Esophagus squamous epithelium (tissue), 5 donors: ENCODE measurements around the gene SLC35F3. TPM values are rescaled to one million over a fixed set of nuclear protein-coding genes. Genes with fewer than 3 reads are reported as not detected.

Source experiments
- DNase-seq: peaks from one replicate; lab custom pipeline; 2025; lab: John Stamatoyannopoulos, UW
- H3K27ac ChIP-seq, 4 donors: fragments of 200-600 bp; sonication (generic); one replicate each; pipeline ENCODE4 v1.5.1; 2016 to 2019; ENCODE audit warnings: mild to moderate bottlenecking in 1 of 4
- H3K27me3 ChIP-seq, 4 donors: fragments of 200-600 bp; sonication (generic); 1 replicate in 3 of 4; 2 replicates in 1 of 4; pipeline versions ENCODE4 v1.5.1 to v1.6.0; 2017 to 2021; ENCODE audit warnings: antibody characterized with exemption in 1 of 4
- H3K36me3 ChIP-seq, 3 donors: fragments of 200-600 bp; sonication (generic); one replicate each; pipeline ENCODE4 v1.5.1; 2016 to 2019
- H3K4me1 ChIP-seq, 3 donors: fragments of 200-600 bp; sonication (generic); one replicate each; pipeline ENCODE4 v1.5.1; 2017 to 2019
- H3K4me3 ChIP-seq, 4 donors: fragments of 200-600 bp; sonication (generic); 1 replicate in 3 of 4; 2 replicates in 1 of 4; pipeline ENCODE4 v1.5.1; 2016 to 2019; ENCODE audit warnings: mild to moderate bottlenecking in 2 of 4, moderate library complexity in 1 of 4
- H3K9me3 ChIP-seq, 3 donors: fragments of 200-600 bp; sonication (generic); one replicate each; pipeline ENCODE4 v1.5.1; 2016 to 2019
- CTCF ChIP-seq, 6 experiments: fragments of 450-650 bp in 4 of 6; fragments of 200-600 bp in 2 of 6; sonication (generic) in 2 of 6; IDR thresholded peaks; one replicate each; pipeline ENCODE4 v1.5.1; 2016 to 2019; ENCODE audit warnings: antibody characterized with exemption in 6 of 6, mild to moderate bottlenecking in 4 of 6, moderate library complexity in 4 of 6
- POLR2A ChIP-seq, 4 donors: fragments of 450-650 bp; IDR thresholded peaks; one replicate each; pipeline ENCODE4 v1.6.1; 2017; ENCODE audit warnings: antibody characterized with exemption in 4 of 4, mild to moderate bottlenecking in 4 of 4, moderate library complexity in 3 of 4
- WGBS, 2 donors: methylation state at CpG; one replicate each; pipeline ENCODE4 v1.1.5; 2018; 5-methylcytosine and 5-hydroxymethylcytosine counted together
- intact Hi-C: fragments of 100-400 bp; cut with DNase I; formaldehyde crosslinking; loops from one replicate; pipeline ENCODE4 v1.15.0; 2022
- total RNA-seq, 4 donors: library from RNA; depleted of rRNA; stranded (reverse); fragments of >200 nt; gene quantifications; one replicate each; pipeline ENCODE4 v1.1.0, GENCODE V29; 2016
- donor health status: DM: yes; HTN: yes; CAD: no.

Gene SLC35F3
- total RNA-seq, 4 donors from 2014 or later = 0.13 to 0.99 (median 0.55) TPM

GRCh38 chr1:233972563-233972950 lies 68.1 kb downstream of the SLC35F3 start:
- intact Hi-C loops = no loop called here
- H3K27me3 ChIP-seq = no peaks in the 10 kb centered on the region

GRCh38 chr1:233972951-233973635 lies 68.6 kb downstream of the SLC35F3 start:
- H3K36me3 ChIP-seq = no peaks in the 10 kb centered on the region
- WGBS, 2 donors = 60 to 84% methylated on average over 6 to 7 of the region's 7 CpGs

More at GRCh38 chr1:233972563-233972950, 68.1 kb downstream of the SLC35F3 start:
- Histone ChIP-seq H3K27ac (no peak overlapping the region), H3K9me3 (no peaks in the 10 kb centered on the region), H3K4me1 (no peaks in the 10 kb centered on the region), H3K4me3 (no peak overlapping the region), H3K36me3 (no peaks in the 10 kb centered on the region)
- WGBS, 2 donors = 67 to 73% methylated on average over 4 of the region's 4 CpGs
- no peak for DNase-seq
- no peak for TF ChIP-seq CTCF (IDR thresholded peaks at IDR 0.05)
- TF ChIP-seq POLR2A (IDR thresholded peaks at IDR 0.05) = no peak

GRCh38 chr1:233975486-233975885 lies 71.0 kb downstream of the SLC35F3 start:
- WGBS, 2 donors = 87 to 100% methylated on average over 2 to 8 of the region's 11 CpGs
- Histone ChIP-seq H3K36me3 (no peaks in the 10 kb centered on the region), H3K4me3 (no peak overlapping the region), H3K27ac (no peak overlapping the region), H3K27me3 (no peaks in the 10 kb centered on the region), H3K9me3 (no peaks in the 10 kb centered on the region), H3K4me1 (no peaks in the 10 kb centered on the region)
- intact Hi-C loops = no loop called here
- TF ChIP-seq POLR2A (IDR thresholded peaks at IDR 0.05) = no peak
- no peak for TF ChIP-seq CTCF (IDR thresholded peaks at IDR 0.05)
- DNase-seq = no peak

More at GRCh38 chr1:233972951-233973635, 68.6 kb downstream of the SLC35F3 start:
- Histone ChIP-seq H3K27me3 (no peaks in the 10 kb centered on the region), H3K27ac (no peak overlapping the region), H3K9me3 (no peaks in the 10 kb centered on the region), H3K4me1 (no peaks in the 10 kb centered on the region), H3K4me3 (no peak overlapping the region)
- no peak for TF ChIP-seq CTCF (IDR thresholded peaks at IDR 0.05)
- no peak for TF ChIP-seq POLR2A (IDR thresholded peaks at IDR 0.05)
- no peak for DNase-seq
- intact Hi-C loops = no loop called here

- WGBS, 2 donors = 73 to 78% methylated on average over 10 of the region's 10 CpGs
- no peak for DNase-seq
- Histone ChIP-seq H3K27ac (no peak overlapping the region), H3K36me3 (no peaks in the 10 kb centered on the region), H3K4me1 (no peaks in the 10 kb centered on the region), H3K9me3 (no peaks in the 10 kb centered on the region), H3K27me3 (no peaks in the 10 kb centered on the region), H3K4me3 (no peak overlapping the region)
- TF ChIP-seq POLR2A (IDR thresholded peaks at IDR 0.05) (no peak), CTCF (IDR thresholded peaks at IDR 0.05) (no peak)
- intact Hi-C loops = no loop called here
Observed at GRCh38 chr1:233981042-233981675, 76.7 kb downstream of the SLC35F3 start.

- Histone ChIP-seq H3K4me1 (no peaks in the 10 kb centered on the region), H3K27ac (no peak overlapping the region), H3K27me3 (peaks cover 0 to 5% (median 0%) of the 10 kb centered on the region in 4 donors), H3K36me3 (no peaks in the 10 kb centered on the region), H3K9me3 (no peaks in the 10 kb centered on the region), H3K4me3 (no peak overlapping the region)
- TF ChIP-seq POLR2A (IDR thresholded peaks at IDR 0.05) (no peak), CTCF (IDR thresholded peaks at IDR 0.05) (no peak)
- WGBS, 2 donors = 45 to 47% methylated on average over 10 of the region's 10 CpGs
- intact Hi-C loops = no loop called here
- DNase-seq = no peak
Observed at GRCh38 chr1:233982827-233983518, 78.5 kb downstream of the SLC35F3 start.
